Astrocyte of the cerebellum (primary cell): ENCODE data around the gene MAP4K1.
A peak's percentile ranks its signal among the peaks of the same experiment; 100 is the strongest.

Source experiments
- DNase-seq: peaks from one replicate; pipeline ENCODE4 v3.0.0-alpha.2; 2011; ENCODE audit warnings: low read depth
- H3K4me3 ChIP-seq: 2 replicates; pipeline ENCODE4 v1.5.1; 2011; ENCODE audit warnings: mild to moderate bottlenecking, low read depth, low read length, moderate library complexity
- in situ Hi-C: cut with HindIII; loops from 2 replicates; pipeline ENCODE4 v1.10.0; 2017; ENCODE audit warnings: low sequenced_read_pairs
- TF ChIP-seq, protein P1 (sequence below): IDR thresholded peaks from 2 replicates; pipeline ENCODE4 v1.5.1; 2012; ENCODE audit warnings: low read length, low read depth, moderate library complexity, mild to moderate bottlenecking; ENCODE audit errors: missing control alignments

MAP4K1 gene

DNA sequence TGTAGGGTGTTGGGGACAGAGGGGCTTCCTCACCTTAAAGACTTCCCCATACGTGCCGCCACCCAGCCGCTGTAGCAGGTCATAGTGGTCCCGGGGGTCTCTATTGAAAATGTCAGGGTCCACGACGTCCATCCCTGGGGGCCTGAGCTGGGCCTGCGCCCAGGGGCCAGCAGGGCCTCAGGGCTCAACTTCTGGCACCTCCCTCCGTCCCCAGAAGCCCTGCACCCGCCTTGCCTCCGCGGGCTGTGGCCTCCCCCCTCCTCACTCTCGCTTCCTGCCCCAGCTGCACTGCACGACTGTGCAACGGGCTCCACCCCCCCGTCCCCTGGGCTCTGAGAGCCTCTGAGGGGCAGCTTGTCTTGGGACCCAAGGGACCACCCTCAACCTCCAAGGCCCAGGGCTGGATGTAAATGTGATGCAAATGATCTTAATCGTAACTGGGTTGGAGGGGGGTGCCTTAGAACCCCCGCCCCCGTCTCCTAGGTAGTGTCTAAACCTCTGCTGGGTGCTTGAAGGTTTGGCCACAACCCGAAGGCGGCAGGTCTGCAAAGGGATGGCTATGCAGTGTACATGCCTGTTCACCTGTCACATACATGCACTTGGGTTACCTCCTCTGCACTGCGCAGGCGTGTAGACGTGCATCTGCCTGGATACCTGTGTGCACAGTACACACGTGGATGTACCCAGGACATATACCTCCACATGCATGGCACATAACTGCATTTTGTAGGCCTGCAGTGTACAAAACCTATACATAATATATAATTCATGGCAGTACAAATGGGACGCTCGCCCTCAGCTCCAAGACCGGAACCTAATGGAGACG lies at the start of gene MAP4K1:
Gene MAP4K1 (minus strand): TSS at position 190 of the 826 bp plus-strand sequence. CDS start 58 bp downstream, at position 132.
- no peak for DNase-seq
- TF ChIP-seq, protein P1, sequence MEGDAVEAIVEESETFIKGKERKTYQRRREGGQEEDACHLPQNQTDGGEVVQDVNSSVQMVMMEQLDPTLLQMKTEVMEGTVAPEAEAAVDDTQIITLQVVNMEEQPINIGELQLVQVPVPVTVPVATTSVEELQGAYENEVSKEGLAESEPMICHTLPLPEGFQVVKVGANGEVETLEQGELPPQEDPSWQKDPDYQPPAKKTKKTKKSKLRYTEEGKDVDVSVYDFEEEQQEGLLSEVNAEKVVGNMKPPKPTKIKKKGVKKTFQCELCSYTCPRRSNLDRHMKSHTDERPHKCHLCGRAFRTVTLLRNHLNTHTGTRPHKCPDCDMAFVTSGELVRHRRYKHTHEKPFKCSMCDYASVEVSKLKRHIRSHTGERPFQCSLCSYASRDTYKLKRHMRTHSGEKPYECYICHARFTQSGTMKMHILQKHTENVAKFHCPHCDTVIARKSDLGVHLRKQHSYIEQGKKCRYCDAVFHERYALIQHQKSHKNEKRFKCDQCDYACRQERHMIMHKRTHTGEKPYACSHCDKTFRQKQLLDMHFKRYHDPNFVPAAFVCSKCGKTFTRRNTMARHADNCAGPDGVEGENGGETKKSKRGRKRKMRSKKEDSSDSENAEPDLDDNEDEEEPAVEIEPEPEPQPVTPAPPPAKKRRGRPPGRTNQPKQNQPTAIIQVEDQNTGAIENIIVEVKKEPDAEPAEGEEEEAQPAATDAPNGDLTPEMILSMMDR: no peak
- peak within 1 kb of the TSS; percentile 99 for H3K4me3 ChIP-seq
- in situ Hi-C loops: no loop called here

DNA sequence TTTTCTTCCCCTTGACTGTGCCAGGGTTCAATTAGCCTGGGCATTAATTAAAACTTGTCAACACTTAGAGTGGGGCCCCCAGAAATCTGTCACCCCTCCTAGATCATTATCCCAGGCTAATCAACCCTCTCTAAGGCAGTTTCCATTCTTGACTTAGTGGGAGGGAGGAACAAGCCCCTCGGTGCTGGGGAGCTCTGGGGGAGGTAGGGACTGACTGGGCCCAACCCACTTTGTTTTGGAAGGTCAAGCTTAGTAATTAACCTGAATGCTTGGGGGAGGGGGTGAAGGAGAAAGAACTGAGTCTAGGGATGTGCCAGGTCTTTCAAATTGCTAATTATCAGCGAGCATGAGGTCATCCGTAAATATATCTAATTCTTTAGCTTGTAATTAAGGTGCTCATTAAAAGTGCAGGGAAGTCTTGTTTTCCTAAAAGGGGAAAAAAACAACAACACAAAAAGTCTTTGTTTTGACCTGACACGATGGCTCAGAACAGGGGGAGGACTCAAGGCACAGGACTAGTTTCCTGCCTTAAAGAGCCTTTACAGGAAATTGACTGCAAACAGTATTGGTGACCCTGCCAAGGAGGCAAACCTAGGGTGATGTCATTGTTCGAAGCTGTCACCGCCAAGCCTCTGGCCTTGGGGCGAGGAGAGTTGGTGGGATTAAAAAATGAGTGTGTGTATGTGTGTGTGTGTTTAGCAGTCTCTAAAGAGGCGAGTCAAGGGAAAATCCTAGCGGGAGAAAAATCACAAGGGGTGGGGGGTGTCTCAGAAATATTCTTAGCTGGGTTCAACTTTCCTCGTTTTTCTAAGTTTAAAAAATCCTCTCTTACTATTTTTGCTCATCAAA lies 49.1 kb upstream of the MAP4K1 start:
- no peak overlapping the region for H3K4me3 ChIP-seq
- TF ChIP-seq, protein P1: no peak
- DNase-seq: peak; percentile 36
- in situ Hi-C loops: no loop called here

DNA sequence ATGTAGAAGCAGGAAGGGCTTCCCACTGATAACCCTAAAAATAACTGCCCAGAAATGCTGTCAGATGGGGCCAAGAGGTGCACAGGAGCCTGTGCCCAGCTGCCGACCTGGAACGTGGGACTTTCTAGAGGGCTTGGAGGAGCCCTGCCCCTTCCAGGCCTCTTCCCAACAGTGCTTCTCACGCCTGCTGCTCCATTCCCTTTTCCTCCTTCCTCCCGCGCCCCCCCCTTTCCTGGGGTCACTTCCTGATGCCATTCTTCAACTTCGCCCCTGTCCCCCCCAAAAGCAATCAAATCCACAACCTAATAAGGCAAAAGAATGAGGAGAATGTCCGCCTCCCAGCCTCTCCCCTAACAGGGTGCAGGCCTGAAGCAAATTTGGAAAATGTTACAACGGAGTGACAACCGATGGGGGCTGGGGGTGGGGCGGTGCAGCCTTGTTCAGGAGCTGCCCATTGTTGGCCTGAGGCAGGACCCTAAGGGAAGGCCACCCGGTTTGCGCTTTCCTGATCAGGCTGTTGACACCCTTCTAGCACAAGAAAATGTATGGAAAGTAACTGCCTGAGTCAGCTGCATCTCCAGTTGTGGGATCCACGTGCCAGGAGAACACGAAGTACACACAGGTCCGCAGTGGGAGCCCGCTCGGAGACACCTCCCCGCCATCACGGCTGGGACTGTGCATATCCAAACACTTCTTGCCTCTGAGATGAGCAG lies 48.4 kb upstream of the MAP4K1 start:
- in situ Hi-C loops: no loop called here
- TF ChIP-seq, protein P1: no peak
- no peak for DNase-seq
- no peak overlapping the region for H3K4me3 ChIP-seq

DNA sequence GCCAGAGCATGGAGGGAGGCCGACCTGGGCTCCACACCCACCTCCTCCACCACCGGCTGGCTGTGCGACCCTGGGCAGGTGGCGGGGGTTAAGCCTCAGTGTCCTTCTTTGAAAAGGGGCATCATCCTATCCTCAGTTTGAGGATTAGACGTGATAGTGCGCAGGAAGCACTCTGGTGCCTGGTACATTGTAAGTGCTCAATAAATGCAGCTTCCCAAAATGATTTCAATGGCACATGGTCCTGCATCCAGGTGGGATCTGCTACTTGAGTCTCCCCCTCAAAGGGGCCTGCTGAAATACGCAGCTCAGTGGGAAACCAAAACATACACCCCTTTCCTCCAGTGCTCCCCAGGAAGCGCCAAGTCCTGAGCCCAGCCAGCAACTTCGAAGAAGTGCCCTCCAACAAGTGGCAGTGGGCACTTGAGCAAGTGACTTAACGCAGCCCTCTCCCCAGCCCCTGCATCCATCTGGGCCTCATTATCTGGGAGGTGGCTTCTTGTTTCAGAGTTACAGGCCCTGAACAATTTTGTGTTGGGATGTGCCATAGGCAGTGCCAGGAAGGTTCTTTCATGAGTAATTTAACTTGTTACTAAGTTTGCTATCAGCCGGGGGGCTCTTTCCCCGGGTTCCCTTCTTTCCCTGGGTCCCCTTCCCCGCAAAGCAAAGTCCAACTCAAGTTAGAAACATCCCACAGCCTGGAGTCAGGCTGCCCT lies 47.6 kb upstream of the MAP4K1 start:
- in situ Hi-C loops: no loop called here
- DNase-seq: no peak
- TF ChIP-seq, protein P1: no peak
- no peak overlapping the region for H3K4me3 ChIP-seq

DNA sequence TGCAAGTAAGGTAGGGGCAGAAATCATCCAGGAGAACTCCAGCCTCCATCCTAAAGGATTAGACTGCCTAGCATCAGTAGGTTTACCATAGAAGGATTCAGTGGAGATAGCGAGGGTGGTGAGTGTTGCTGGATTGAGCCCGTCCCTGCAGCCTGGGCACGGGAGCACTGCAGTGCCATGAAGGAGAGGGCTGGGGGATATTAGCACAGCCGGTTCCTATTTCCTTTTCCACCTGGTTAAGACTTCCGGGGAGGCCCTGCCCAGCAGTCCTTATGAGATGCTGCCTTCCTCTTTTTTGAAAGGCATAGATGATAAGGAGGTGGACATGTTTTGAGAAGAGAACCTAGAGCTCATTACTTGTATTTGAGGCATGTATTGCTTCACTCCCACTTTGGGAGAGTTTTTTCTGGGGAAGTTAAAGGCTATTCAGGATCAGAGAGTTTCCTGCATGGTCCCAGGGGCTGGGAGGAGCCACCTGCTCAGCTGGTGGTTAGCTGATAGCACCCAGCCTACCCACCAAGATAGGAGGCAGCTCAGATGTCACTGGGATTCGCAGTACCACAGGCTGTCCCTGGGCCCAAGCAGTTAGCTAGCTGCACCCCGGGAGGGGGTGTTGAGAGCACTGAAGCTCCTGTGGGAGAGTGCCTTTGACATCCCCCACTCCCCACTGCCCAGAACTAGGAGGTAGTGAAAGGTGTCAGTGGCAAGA lies 46.9 kb upstream of the MAP4K1 start:
- in situ Hi-C loops: no loop called here
- H3K4me3 ChIP-seq: no peak overlapping the region
- no peak for DNase-seq
- TF ChIP-seq, protein P1: no peak
